Glomerular endothelial cell (primary cell): Measurements from ENCODE around the gene CDC42BPA. TPM values are rescaled to one million over a fixed set of nuclear protein-coding genes. Genes with fewer than 3 reads are reported as not detected.

ENCODE experiments used
- DNase-seq: peaks from one replicate; pipeline ENCODE4 v3.0.0-alpha.2; 2011; ENCODE audit warnings: low read depth, low spot score; ENCODE audit errors: extremely low read depth
- total RNA-seq: library from RNA; depleted of rRNA; stranded (reverse); fragments of >200 nt; gene quantifications from 2 replicates; pipeline ENCODE4 v1.2.3, GENCODE V29; 2015

Gene CDC42BPA
- total RNA-seq, 1 donor from 2014 or later, result 129 TPM

DNA sequence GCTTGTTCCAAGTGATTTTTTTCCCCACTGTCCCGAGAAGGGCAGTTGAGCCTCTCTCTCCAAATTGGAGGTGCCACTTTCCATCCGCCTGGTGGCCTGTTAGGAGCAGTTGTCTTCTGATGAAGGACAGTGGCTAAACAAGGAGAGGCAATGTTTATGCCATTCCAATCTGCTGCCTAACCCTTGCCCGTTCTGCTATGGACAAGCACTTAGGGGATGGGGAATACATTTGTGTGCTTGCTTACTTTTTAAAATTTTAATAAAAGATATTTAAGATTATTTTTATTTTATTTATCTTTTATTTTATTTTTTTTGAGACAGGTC, 366.2 kb downstream of the CDC42BPA start:
- DNase-seq, result no peak

DNA sequence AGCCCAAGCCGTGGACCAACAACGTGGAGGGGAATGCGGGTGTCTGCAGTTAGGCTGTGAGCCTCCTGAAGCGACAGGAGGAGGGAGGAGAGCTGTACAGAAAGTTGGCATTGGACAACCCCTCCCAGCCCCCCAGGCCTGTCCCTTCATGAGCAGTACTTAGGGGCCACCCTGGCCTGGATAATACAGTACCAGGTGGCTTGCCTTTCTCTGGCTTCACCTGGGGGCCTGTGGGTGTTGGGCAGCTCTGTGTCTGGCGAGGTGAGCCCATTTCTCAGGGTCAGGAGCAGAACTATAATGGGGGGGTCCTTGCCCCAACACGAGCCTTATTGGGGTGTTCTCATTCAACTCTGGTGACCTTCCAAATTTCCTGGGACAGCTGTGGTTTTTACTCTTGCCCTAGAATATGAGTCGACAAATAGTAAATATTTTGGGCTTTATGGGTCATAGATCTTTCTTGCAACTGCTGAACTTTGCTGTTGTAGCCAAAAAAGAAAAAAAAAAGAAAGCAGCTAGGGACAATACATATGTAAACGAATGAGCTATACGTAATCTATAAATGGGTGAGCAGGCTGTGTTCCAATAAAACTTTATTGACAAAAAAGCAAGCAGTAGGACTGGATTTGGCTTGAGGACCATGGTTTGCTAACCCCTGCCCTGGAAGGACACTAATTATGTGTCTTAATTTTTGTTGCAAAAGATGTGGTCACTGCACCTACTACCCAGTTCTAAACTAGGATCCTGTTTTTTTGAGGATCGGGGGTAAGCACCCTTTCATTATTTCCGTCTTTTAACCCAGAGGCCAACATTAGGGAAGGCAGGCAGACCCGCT, 366.8 kb downstream of the CDC42BPA start:
- no peak for DNase-seq

DNA sequence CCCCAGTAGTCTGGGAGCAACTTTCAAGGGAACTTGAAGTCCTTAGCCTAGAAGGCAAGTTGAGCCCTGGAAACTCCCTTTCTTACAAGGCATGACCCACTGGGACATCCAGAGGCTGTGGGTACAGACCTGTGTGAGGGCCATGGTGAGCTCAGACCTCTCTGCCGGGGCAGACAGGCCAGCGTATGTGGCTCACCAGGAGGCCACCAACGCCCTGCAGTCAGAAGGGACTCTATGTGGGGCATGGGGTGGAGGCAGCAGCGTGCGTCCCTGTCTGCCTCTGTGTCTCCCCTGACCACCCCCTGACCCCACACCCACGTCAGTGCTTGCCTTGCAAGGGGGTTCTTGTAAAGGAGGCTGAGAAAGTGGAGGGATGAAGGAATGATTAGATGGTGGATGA, 367.4 kb downstream of the CDC42BPA start:
- DNase-seq, result no peak

DNA sequence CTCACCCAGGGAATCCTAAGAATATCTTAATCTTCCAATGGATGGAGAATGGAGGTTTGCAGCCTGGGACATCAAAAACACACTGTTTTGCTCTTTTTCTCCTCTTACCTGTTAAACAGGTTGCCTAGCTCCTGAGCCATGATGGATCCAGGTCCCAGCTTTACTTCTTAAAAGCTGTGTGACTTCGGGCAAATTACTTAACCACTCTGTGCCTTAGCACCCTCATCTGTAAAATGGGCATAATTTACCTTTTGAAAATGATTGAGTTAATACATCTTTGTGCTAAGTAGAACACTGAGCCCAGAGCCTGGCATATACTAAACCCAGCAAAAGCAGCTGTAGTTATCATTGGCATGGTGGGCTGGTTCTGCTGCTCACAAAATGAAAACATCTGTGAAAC, 368.0 kb downstream of the CDC42BPA start:
- no peak for DNase-seq

DNA sequence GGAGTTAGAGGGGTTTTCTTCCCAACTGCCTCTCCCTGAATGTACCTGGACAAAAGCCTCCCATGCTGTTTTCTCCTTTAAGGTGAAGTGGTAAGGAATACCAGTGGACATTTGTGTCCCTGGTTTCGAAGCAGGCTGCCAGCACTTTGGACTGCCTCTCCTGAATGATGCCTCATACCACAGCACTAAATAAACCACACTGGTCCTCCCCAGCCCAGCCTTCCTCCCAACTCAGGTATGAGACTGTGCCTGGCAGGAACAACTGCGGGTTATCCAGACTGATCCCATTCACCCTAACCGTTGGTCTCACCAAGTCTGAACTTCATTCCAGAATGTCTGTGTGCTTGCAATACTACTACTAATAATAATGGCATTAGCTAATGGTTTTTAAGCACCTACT, 368.9 kb downstream of the CDC42BPA start:
- no peak for DNase-seq

DNA sequence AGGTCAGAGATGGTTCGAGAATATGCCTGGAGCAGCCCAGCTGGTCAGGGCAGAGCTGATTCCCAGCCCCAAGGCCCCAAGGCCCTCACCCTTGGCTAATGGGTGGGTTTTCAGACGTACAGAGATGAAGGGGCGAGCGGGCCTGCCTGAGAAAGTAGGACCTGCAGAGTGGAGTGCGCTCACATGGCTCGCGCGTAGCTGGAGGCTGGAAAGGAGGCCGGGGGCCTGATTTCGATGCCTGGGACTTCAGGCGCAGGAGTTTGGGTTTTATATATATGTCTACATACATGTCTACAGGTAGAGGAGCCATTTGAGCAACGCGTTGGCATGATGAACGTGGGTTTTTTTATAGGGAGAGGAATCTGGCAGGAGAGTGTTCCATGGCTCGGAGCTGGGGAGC, 369.3 kb downstream of the CDC42BPA start:
- DNase-seq, result no peak

DNA sequence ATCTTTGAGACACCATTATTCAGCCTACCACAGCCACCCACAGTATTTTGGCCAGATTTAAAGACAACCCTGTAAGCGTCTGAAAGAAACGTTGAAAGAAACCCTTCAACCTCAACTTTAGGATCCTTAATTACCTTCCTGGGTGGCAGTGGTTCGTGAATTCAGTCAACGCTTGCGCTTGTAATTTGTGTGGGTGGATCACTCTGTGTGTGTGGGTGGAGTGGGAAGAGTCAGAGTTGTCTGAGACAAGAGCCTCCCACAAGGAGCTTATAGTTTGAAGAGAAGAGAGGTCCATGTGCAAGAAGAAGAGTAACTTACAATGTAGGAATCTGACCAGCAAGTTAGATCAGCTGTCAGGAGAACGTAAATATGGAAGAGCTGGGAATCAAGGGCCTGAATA, 369.8 kb downstream of the CDC42BPA start:
- DNase-seq, result no peak

DNA sequence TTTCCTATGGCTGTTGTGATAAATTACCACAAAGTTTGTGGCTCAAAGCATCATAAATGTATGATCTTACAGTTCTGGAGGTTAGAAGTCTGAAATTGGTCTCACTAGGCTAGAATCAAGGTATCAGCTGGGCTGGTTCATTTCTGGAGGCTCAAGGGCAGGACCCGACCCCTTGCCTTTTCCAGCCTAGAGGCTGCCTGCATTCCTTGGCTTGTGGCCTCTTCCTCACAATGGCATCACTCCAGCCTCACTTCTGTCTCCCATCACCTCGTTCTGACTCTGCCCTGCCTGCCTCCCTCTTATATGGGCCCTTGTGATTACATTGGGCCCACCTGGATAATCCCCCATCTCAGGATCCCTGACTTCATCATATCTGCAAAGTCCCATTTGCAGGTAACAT, 370.2 kb downstream of the CDC42BPA start:
- no peak for DNase-seq

DNA sequence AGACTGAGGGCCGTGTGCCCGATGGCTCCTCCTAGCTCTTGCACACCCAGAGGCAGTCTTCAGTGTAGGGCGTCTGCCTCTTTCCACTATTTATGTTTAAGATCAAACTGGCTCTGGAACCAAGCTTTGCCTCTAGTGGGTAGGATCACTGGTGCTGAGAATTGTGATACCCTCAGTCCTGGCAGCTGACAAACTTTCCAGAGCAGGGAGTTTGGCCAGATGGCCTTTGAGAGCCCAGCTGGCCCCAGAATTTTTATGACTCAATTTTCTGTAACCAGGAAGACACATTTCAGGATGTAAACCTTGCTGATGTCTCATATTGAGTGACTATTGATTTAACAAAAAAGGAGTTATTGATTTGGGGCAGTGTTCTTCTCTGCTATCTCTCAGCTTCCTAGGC, 371.5 kb downstream of the CDC42BPA start:
- DNase-seq, result no peak

DNA sequence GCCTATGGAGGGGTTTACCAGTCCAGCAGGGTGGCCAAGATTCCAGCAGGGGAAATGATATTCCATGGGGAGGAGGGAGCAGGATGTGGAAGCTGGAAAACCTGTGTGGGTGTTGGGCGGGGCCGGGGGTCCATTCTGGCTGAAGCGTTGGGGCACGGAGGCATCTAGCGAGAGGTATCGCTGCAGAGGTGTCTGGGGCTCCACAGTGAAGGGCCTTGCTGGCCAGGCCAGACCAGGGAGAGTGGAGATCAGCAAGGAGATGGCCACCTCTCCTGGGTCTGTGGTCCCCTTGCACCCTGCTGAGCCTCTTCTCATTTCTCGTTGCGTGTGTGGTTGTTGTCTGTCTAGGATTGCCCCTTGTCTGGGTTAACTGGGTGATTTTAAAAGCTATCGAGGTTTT, 372.0 kb downstream of the CDC42BPA start:
- DNase-seq, result no peak

DNA sequence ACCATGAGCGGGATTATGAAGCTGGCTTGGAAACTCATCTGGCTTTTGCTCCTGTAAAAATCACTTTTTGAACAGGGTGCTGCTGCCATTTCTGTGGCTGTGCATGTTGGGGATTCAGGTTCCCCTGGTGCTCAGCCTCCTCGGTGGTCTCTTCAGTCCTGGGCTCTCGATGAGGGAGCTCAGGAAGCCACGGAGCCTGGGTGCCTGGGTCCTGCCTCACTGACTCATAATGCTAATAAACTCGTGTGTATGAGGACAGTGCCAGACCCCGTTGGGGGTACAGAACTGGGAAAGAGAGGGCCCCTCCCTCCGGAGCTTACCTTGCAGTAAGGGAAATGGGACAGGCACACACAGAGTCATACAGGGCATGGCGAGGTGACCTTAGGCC, 372.4 kb downstream of the CDC42BPA start:
- DNase-seq, result no peak

DNA sequence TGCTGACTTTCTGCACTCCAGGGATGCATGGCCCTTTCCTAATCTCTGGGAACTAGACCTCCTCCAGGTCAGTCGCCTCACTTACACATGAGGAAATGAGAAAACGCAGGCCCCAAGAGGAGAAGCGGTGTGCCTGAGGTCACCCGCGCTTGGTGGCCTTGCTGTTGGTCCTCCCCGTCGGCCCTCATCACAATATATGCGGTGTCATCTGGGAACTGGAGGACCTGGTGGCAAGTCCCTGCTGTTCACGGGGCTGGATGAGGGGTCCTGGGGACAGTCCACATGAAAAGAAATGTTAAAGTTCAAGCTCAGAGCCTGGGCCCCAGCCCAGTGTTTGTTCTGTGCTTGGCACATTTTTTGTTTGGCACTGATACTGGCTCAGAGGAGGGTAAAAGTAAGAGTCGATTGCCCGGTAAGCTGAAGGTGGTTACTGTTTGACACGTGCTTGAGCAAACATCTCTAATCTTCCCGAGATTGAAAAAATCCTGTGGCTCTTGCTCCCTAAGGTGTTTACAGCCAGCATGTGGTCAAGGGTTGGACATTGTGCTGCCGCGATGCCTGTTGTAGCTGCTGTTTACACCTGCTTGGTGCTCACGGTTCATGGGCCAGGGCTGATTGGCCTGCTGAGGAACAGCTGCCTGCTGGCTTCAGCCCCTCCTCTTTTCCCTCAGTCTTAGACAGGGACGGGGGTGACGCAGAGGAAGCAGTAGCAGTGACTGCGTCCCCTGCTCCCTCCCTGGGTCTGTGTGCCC, 373.0 kb downstream of the CDC42BPA start:
- no peak for DNase-seq

DNA sequence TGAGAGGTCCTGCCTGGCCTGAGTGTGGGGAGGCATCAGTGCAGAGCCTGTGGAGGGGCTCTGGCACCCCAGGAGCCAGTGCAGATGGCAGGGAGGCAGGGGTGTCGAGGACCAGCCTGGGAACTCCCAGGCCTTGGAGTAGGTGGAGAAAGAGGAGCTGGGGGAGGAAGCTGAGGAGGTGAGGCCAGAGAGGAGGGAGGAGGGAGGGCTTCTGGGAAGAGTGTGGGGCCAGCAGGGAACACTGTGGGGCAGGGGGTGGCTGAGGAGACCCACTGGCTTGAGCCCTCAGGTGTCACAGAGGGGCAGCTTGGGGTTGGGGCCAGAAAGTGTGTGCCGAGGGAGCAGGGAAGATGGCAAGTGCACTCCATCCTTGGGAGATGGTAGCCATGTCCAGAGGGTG, 374.4 kb downstream of the CDC42BPA start:
- DNase-seq, result no peak

DNA sequence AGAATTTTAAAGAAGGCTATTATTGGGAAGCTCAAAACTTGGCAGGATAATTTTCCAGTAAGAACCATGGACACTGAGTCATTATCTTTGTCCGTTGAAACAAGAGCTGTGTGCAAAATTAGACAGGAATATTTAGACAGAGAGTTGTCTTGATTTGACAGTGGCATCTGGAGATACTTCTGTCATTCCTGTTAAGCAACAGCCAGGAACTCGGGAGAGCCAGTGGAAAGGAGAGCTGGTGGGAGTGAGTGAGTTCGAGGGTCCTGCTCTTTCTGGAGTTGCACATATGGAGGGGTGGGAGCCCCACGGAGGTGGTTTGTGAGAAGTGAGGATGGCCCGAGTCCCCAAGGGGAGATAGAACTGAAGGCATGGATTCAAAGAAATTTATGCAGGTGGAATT, 375.1 kb downstream of the CDC42BPA start:
- no peak for DNase-seq

DNA sequence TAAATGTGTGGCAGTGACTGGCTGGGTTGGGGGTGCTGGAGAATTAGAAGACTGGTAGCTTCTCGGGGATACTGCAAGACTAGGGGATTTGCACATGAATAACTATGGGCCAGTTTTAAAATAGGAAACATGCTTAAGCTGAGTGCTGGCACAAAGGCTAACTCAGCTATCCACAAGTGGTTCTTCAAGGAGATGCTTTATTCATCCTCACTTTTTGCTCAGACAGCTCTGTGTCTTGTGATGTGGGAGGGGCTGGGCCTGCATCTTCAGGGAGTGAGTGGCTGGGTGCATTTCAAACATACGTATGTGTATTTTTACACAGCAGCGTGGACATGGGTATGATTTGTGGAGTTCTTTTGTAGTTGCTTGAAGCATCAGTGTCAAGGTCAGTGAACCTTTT, 375.9 kb downstream of the CDC42BPA start:
- no peak for DNase-seq

DNA sequence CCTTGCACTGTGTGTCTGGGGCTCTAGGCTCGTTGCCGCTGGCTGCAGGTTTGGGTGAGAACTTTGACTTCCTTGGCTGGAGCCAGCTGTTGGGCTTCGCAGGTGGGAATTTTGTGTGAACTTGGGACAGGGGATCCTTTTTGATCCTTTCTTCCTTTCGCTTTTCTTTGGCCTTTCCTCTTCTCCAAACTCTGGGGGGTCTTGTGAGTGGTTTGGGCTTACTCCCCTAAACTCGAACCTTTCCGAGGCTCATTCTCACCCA, 377.6 kb downstream of the CDC42BPA start:
- no peak for DNase-seq

DNA sequence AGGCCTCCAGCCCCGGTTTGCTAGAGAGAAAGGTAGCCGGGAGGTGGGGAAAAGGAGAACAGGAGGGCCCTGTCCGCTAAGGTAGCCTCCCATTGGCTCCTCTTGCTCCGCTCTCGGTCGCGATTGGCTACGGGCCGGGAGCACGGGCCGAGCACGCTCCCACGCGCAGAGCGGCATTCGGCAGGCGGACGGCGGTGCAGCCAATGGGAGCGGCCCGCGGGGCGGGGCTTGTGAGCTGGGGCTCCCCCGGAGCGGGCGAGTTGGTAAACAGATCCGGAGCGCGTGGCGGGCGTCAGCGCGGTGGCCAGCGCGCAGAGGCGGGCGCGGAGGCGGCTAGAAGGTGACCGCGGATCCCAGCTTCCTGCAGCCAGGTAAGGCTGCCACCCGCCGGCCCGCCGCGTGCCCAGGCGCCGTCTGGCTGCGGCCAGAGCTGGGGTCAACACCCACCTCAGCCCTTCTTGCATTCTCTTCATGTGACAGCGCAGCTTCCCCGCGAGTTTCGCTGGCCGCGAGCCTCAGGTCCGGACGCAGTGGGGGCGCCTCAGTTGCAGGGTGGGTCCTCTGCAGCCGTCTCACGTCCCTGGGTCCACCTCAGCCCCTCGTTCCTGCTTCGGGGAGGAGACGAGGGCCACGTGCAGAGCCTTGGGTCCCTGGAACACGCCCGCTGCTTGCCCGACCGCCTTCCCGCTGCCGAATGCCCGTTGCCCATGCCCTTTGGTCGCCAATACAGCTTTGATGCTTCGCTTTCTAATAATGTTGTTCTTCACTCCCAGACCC, 378.1 kb downstream of the CDC42BPA start, which contains the start of gene COQ8A:
COQ8A (plus strand) TSS at position 266 of the 777 bp plus-strand sequence. CDS start 21,092 bp downstream, outside the sequence.
- DNase-seq, result peak; percentile 89

Other genes starting within 250 kb of the CDC42BPA start
- 7.0 and 12.1 TPM in 2 replicates for gene ZNF678, start 245.1 kb upstream of the CDC42BPA start, total RNA-seq